HepG2 (cell line): ENCODE data around the gene NEK3. TPM values are rescaled to one million over a fixed set of nuclear protein-coding genes. Genes with fewer than 3 reads are reported as not detected.
A peak's percentile ranks its signal among the peaks of the same experiment; 100 is the strongest.

Experiments used
- ATAD3A ChIP-seq: sonication (generic); formaldehyde crosslinking; IDR thresholded peaks from 2 replicates; pipeline ENCODE4 v1.4.0; 2020; ENCODE audit warnings: missing genetic modification reagents
- FOXO1 ChIP-seq: sonication (generic); formaldehyde crosslinking; IDR thresholded peaks from 2 replicates; pipeline ENCODE4 v1.4.0; 2020; ENCODE audit warnings: missing genetic modification reagents
- HMG20A ChIP-seq: IDR thresholded peaks from 2 replicates; pipeline ENCODE4 v1.6.1; 2016; ENCODE audit warnings: borderline replicate concordance
- MEIS1 ChIP-seq: sonication (generic); formaldehyde crosslinking; IDR thresholded peaks from 2 replicates; pipeline ENCODE4 v1.9.0; 2021; ENCODE audit warnings: mild to moderate bottlenecking, missing genetic modification reagents, moderate library complexity, borderline replicate concordance
- NFIB ChIP-seq: sonication (generic); formaldehyde crosslinking; IDR thresholded peaks from 2 replicates; pipeline ENCODE4 v1.9.0; 2021; ENCODE audit warnings: missing genetic modification reagents, mild to moderate bottlenecking, borderline replicate concordance
- NR2C2 ChIP-seq: sonication (generic); formaldehyde crosslinking; IDR thresholded peaks from 2 replicates; pipeline ENCODE4 v1.4.0; 2020; ENCODE audit warnings: missing genetic modification reagents, mild to moderate bottlenecking, moderate library complexity, borderline replicate concordance
- SALL1 ChIP-seq: sonication (generic); formaldehyde crosslinking; IDR thresholded peaks from 2 replicates; pipeline ENCODE4 v1.8.0; 2022; ENCODE audit warnings: mild to moderate bottlenecking, missing genetic modification reagents
- SIN3A ChIP-seq: IDR thresholded peaks from 2 replicates; pipeline ENCODE4 v1.6.1; 2011; ENCODE audit warnings: low read depth, mild to moderate bottlenecking, control low read depth, low read length, borderline replicate concordance
- TARDBP ChIP-seq: sonication (generic); formaldehyde crosslinking; IDR thresholded peaks from 2 replicates; pipeline ENCODE4 v1.8.0; 2022; ENCODE audit warnings: mild to moderate bottlenecking, missing genetic modification reagents
- WIZ ChIP-seq: sonication (generic); formaldehyde crosslinking; IDR thresholded peaks from 2 replicates; pipeline ENCODE4 v1.5.1; 2020; ENCODE audit warnings: mild to moderate bottlenecking, missing genetic modification reagents
- ZNF558 ChIP-seq: sonication (generic); formaldehyde crosslinking; IDR thresholded peaks from 2 replicates; pipeline ENCODE4 v1.9.0; 2022; ENCODE audit warnings: mild to moderate bottlenecking, missing genetic modification reagents, borderline replicate concordance
- ZNF564 ChIP-seq: sonication (generic); formaldehyde crosslinking; IDR thresholded peaks from 2 replicates; pipeline ENCODE4 v1.8.1; 2023; ENCODE audit warnings: mild to moderate bottlenecking, missing genetic modification reagents
- ZNF614 ChIP-seq: IDR thresholded peaks from 2 replicates; pipeline ENCODE4 v1.6.1; 2018; ENCODE audit warnings: missing biosample characterization, missing genetic modification reagents, inconsistent platforms, borderline replicate concordance
- ZNF75D ChIP-seq: sonication (generic); formaldehyde crosslinking; IDR thresholded peaks from 2 replicates; pipeline ENCODE4 v1.8.1; 2023; ENCODE audit warnings: missing genetic modification reagents, mild to moderate bottlenecking, borderline replicate concordance
- polyA plus RNA-seq, 8 experiments: library from polyadenylated mRNA; depleted of rRNA in 3 of 8; stranded (reverse) in 7 of 8; unstranded in 1 of 8; fragments of >200 nt; fragmentation: Illumina TruSeq in 4 of 8; extraction: Trizol in 4 of 8; gene quantifications; 2 replicates each; pipeline versions ENCODE4 v1.2.1 to v1.2.3, GENCODE V29; 2011 to 2016; ENCODE audit warnings: low read depth in 4 of 8, missing spikeins in 1 of 8, mixed read lengths in 1 of 8; ENCODE audit not compliant: insufficient read depth in 1 of 8
- total RNA-seq, 5 experiments: library from RNA; depleted of rRNA; stranded (reverse); fragments of >200 nt; fragmentation: Illumina TruSeq; extraction: Trizol; gene quantifications; 2 replicates each; pipeline ENCODE4 v1.2.3, GENCODE V29; 2016; ENCODE audit warnings: low read depth in 1 of 5
- TF ChIP-seq, protein P1 (sequence below): sonication (generic); formaldehyde crosslinking; IDR thresholded peaks from 2 replicates; pipeline ENCODE4 v1.4.0; 2020; ENCODE audit warnings: missing genetic modification reagents
- TF ChIP-seq, protein P2 (sequence below): IDR thresholded peaks from 2 replicates; pipeline ENCODE4 v1.6.1; 2016; ENCODE audit warnings: low read depth
- TF ChIP-seq, protein P3 (sequence below): sonication (generic); formaldehyde crosslinking; IDR thresholded peaks from 2 replicates; pipeline ENCODE4 v1.4.0; 2020; ENCODE audit warnings: low read depth, missing genetic modification reagents
- TF ChIP-seq, protein P4 (sequence below): sonication (generic); formaldehyde crosslinking; IDR thresholded peaks from 2 replicates; pipeline ENCODE4 v1.9.0; 2021; ENCODE audit warnings: missing genetic modification reagents, borderline replicate concordance
- TF ChIP-seq, protein P5 (sequence below): IDR thresholded peaks from 2 replicates; pipeline ENCODE4 v1.6.1; 2016; ENCODE audit warnings: missing genetic modification reagents, missing compliant biosample characterization

Gene NEK3
- total and polyA plus RNA-seq, 2 of the 13 experiments (the other 11 are each of a cell fraction or from before 2014, with no cell fraction given), result 36.7 to 68.2 TPM

DNA sequence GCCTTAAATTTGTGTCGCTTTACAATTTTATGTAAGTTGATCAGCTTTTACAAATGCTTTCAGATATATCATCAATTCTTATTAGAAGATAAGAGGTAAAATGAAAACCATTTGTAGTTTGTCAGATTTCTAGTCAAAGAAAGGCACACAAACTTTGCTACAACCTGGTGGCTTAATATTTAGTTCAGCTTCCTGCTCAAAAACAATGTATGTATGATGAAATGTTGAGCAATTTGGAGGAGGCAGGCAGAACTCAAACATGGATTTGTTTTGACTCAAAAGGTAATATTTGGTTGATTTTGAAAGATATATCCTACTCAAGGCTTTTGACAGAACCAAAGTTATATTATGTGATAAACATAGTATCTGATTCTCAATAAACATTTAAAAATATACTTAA is 54.8 kb downstream of the NEK3 start (continued):
- TF ChIP-seq, protein P1, sequence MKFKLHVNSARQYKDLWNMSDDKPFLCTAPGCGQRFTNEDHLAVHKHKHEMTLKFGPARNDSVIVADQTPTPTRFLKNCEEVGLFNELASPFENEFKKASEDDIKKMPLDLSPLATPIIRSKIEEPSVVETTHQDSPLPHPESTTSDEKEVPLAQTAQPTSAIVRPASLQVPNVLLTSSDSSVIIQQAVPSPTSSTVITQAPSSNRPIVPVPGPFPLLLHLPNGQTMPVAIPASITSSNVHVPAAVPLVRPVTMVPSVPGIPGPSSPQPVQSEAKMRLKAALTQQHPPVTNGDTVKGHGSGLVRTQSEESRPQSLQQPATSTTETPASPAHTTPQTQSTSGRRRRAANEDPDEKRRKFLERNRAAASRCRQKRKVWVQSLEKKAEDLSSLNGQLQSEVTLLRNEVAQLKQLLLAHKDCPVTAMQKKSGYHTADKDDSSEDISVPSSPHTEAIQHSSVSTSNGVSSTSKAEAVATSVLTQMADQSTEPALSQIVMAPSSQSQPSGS (CRISPR knock-in tag), result peak; percentile 54; the same call in 1 of the 2 replicates
- TF ChIP-seq ZNF614 (CRISPR knock-in tag) (0 out of 2 replicates have a peak, but pooled peaks have one; percentile 52), MEIS1 (CRISPR knock-in tag) (no peak), TARDBP (CRISPR knock-in tag) (0 out of 2 replicates have a peak, but pooled peaks have one; percentile 28), ZNF558 (CRISPR knock-in tag) (no peak), NFIB (no peak), ATAD3A (CRISPR knock-in tag) (no peak), HMG20A (CRISPR knock-in tag) (peak; percentile 71; the same call in 1 of the 2 replicates), NR2C2 (CRISPR knock-in tag) (peak; percentile 39; the same call in 1 of the 2 replicates), WIZ (CRISPR knock-in tag) (no peak), ZNF75D (CRISPR knock-in tag) (no peak), FOXO1 (CRISPR knock-in tag) (peak; percentile 27; the same call in 1 of the 2 replicates), SIN3A (no peak), ZNF564 (CRISPR knock-in tag) (no peak), SALL1 (CRISPR knock-in tag) (peak; percentile 23; the same call in 1 of the 2 replicates)
- TF ChIP-seq, protein P2, sequence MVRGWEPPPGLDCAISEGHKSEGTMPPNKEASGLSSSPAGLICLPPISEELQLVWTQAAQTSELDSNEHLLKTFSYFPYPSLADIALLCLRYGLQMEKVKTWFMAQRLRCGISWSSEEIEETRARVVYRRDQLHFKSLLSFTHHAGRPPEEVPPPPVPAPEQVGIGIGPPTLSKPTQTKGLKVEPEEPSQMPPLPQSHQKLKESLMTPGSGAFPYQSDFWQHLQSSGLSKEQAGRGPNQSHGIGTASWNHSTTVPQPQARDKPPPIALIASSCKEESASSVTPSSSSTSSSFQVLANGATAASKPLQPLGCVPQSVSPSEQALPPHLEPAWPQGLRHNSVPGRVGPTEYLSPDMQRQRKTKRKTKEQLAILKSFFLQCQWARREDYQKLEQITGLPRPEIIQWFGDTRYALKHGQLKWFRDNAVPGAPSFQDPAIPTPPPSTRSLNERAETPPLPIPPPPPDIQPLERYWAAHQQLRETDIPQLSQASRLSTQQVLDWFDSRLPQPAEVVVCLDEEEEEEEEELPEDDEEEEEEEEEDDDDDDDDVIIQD, result 0 out of 2 replicates have a peak, but pooled peaks have one; percentile 22
- TF ChIP-seq, protein P3, sequence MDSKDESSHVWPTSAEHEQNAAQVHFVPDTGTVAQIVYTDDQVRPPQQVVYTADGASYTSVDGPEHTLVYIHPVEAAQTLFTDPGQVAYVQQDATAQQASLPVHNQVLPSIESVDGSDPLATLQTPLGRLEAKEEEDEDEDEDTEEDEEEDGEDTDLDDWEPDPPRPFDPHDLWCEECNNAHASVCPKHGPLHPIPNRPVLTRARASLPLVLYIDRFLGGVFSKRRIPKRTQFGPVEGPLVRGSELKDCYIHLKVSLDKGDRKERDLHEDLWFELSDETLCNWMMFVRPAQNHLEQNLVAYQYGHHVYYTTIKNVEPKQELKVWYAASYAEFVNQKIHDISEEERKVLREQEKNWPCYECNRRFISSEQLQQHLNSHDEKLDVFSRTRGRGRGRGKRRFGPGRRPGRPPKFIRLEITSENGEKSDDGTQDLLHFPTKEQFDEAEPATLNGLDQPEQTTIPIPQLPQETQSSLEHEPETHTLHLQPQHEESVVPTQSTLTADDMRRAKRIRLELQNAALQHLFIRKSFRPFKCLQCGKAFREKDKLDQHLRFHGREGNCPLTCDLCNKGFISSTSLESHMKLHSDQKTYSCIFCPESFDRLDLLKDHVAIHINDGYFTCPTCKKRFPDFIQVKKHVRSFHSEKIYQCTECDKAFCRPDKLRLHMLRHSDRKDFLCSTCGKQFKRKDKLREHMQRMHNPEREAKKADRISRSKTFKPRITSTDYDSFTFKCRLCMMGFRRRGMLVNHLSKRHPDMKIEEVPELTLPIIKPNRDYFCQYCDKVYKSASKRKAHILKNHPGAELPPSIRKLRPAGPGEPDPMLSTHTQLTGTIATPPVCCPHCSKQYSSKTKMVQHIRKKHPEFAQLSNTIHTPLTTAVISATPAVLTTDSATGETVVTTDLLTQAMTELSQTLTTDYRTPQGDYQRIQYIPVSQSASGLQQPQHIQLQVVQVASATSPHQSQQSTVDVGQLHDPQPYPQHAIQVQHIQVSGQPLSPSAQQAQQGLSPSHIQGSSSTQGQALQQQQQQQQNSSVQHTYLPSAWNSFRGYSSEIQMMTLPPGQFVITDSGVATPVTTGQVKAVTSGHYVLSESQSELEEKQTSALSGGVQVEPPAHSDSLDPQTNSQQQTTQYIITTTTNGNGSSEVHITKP, result no peak
- TF ChIP-seq, protein P4, sequence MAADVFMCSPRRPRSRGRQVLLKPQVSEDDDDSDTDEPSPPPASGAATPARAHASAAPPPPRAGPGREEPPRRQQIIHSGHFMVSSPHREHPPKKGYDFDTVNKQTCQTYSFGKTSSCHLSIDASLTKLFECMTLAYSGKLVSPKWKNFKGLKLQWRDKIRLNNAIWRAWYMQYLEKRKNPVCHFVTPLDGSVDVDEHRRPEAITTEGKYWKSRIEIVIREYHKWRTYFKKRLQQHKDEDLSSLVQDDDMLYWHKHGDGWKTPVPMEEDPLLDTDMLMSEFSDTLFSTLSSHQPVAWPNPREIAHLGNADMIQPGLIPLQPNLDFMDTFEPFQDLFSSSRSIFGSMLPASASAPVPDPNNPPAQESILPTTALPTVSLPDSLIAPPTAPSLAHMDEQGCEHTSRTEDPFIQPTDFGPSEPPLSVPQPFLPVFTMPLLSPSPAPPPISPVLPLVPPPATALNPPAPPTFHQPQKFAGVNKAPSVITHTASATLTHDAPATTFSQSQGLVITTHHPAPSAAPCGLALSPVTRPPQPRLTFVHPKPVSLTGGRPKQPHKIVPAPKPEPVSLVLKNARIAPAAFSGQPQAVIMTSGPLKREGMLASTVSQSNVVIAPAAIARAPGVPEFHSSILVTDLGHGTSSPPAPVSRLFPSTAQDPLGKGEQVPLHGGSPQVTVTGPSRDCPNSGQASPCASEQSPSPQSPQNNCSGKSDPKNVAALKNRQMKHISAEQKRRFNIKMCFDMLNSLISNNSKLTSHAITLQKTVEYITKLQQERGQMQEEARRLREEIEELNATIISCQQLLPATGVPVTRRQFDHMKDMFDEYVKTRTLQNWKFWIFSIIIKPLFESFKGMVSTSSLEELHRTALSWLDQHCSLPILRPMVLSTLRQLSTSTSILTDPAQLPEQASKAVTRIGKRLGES (CRISPR knock-in tag), result no peak
- TF ChIP-seq, protein P5, sequence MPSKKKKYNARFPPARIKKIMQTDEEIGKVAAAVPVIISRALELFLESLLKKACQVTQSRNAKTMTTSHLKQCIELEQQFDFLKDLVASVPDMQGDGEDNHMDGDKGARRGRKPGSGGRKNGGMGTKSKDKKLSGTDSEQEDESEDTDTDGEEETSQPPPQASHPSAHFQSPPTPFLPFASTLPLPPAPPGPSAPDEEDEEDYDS (CRISPR knock-in tag), result peak; percentile 19; the same call in 1 of the 2 replicates
